Ovary (tissue), 10 donors: Measurements from ENCODE around the gene NCK2. TPM values are rescaled to one million over a fixed set of nuclear protein-coding genes. Genes with fewer than 3 reads are reported as not detected.

Experiments
- DNase-seq, 5 donors: peaks; one replicate each; pipeline ENCODE4 v3.0.0-alpha.2; 2019 to 2020
- H3K27ac ChIP-seq, 2 donors: fragments of 200-600 bp; one replicate each; pipeline versions ENCODE4 v1.5.1 to v1.8.0; 2019 to 2022
- H3K27me3 ChIP-seq: fragments of 200-600 bp; one replicate; pipeline ENCODE4 v1.8.0; 2022
- H3K36me3 ChIP-seq: fragments of 200-600 bp; sonication (generic); one replicate; pipeline ENCODE4 v1.5.1; 2019
- H3K4me1 ChIP-seq: one replicate; pipeline ENCODE4 v1.8.1; 2013; ENCODE audit warnings: mild to moderate bottlenecking, moderate library complexity; ENCODE audit not compliant: insufficient read depth
- H3K4me3 ChIP-seq: fragments of 200-600 bp; sonication (generic); one replicate; pipeline ENCODE4 v1.5.1; 2017
- H3K9me3 ChIP-seq, 2 donors: fragments of 200-600 bp in 1 of 2; sonication (generic) in 1 of 2; one replicate each; pipeline versions ENCODE4 v1.5.1 to v1.8.1; 2013 to 2019; ENCODE audit warnings: mild to moderate bottlenecking in 1 of 2, moderate library complexity in 1 of 2
- CTCF ChIP-seq, 3 donors: fragments of 450-650 bp in 2 of 3; fragments of 200-600 bp in 1 of 3; IDR thresholded peaks; one replicate each; pipeline versions ENCODE4 v1.5.1 to v1.8.0; 2016 to 2022; ENCODE audit warnings: antibody characterized with exemption in 3 of 3, mild to moderate bottlenecking in 1 of 3
- EP300 ChIP-seq: sonication (generic); formaldehyde crosslinking; IDR thresholded peaks from one replicate; pipeline ENCODE4 v1.6.1; 2017; ENCODE audit warnings: antibody characterized with exemption
- POLR2A ChIP-seq: fragments of 450-650 bp; IDR thresholded peaks from one replicate; pipeline ENCODE4 v1.6.1; 2017; ENCODE audit warnings: antibody characterized with exemption, mild to moderate bottlenecking, moderate library complexity
- WGBS, 3 donors: extraction: QIAGEN DNeasy Blood & Tissue Kit in 1 of 3; methylation state at CpG; one replicate each; pipeline versions ENCODE4 v1.1.5 to v1.1.7; 2013 to 2017; 5-methylcytosine and 5-hydroxymethylcytosine counted together
- intact Hi-C, 4 donors: fragments of 100-400 bp; cut with DNase I; formaldehyde crosslinking; loops; one replicate each; pipeline versions ENCODE4 v1.11.0 to v1.15.1; 2022 to 2023
- long read RNA-seq, 3 donors: library from polyadenylated mRNA in 2 of 3; unstranded in 2 of 3; transcript quantifications; one replicate each; pipeline ENCODE4 v2.0.0 and lab custom pipeline, GENCODE V29; 2021 to 2026
- polyA plus RNA-seq, 2 donors: library from polyadenylated mRNA; stranded (reverse); fragments of 200-250 nt in 1 of 2; fragments of 350-450 nt in 1 of 2; fragmentation: Illumina TruSeq in 1 of 2; extraction: RNeasy Lipid Tissue Mini Kit (QIAGEN cat#74804) in 1 of 2; gene quantifications; one replicate each; pipeline ENCODE4 v1.2.3, GENCODE V29; 2013 to 2014
- total RNA-seq, 7 donors: library from RNA; depleted of rRNA in 2 of 7; stranded (reverse); fragments of >200 nt in 2 of 7; fragmentation: NEBNext Ultra II Directional in 3 of 7; extraction: Animal tissue kit (Norgen Biotek cat#: 25700) in 3 of 7; gene quantifications; one replicate each; pipeline versions ENCODE4 v1.1.0 to v1.2.4, GENCODE V29; 2016 to 2023
- donor health status: DM: no; HTN: no; CAD: no; lungs with moderate emphysema.
- donor health status: DM: no; HTN: no; CAD: no.
- donor health status: Bipolar disorder and iron deficiency.
- donor health status: DM: yes; HTN: yes; CAD: no.
- donor health status: DM: no; HTN: no; CAD: no.
- donor health status: DM: yes; HTN: yes; CAD: no.

Gene NCK2
- total RNA-seq (10 to 100 TPM; 16.7 to 42.9 (median 31.2) TPM), polyA plus RNA-seq (10 to 100 TPM; 22.3 to 38.7 TPM)
- long read RNA-seq, donor 1, partial matches to known transcripts, result 23 of 26 reads
- long read RNA-seq, donor 1, other reads (novel, unspliced or antisense), result 2 of 26 reads
- long read RNA-seq, donor 2, transcript NCK2-201 (5 exons, 2,683 nt), result major isoform, 10 of 31 reads
- long read RNA-seq, donor 2, partial matches to known transcripts, result 19 of 31 reads
- long read RNA-seq, donor 2, other reads (novel, unspliced or antisense), result 0 of 31 reads
- long read RNA-seq, donor 3, transcript NCK2-205 (4 exons, 1,795 nt), result minor isoform, 17 of 172 reads
- long read RNA-seq, donor 3, transcript NCK2-201 (5 exons, 2,683 nt), result major isoform, 111 of 172 reads
- long read RNA-seq, donor 3, partial matches to known transcripts, result 15 of 172 reads
- long read RNA-seq, donor 3, other reads (novel, unspliced or antisense), result 29 of 172 reads

- no peak for TF ChIP-seq CTCF (IDR thresholded peaks at IDR 0.05)
- TF ChIP-seq EP300, result no peak
- TF ChIP-seq POLR2A, result no peak
- 0 to 1% (median 1%) methylated on average over 45 to 119 of the region's 119 CpGs for WGBS, 3 donors
- peak within 1 kb of the TSS; percentile 84 to 88 for H3K27ac ChIP-seq
- H3K36me3 ChIP-seq, result no peaks in the 10 kb centered on the region
- peaks cover 26% of the 10 kb centered on the region for H3K4me1 ChIP-seq
- peak; percentile 17 to 65 (median 48) for DNase-seq
- H3K27me3 ChIP-seq, result no peaks in the 10 kb centered on the region
- intact Hi-C loops, result loop anchor here in 1 of 4 donors (10.0 kb wide), 2 partner anchors 140 to 450 kb away; partner anchors contain the start of gene UXS1
- no peaks in the 10 kb centered on the region for H3K9me3 ChIP-seq
- H3K4me3 ChIP-seq, result peak within 1 kb of the TSS; percentile 88
Measured at GRCh38 chr2:105744909-105745853, at the start of gene NCK2. Gene NCK2, plus strand, starts transcription at chr2:105744912. Its CDS starts 110,152 bp downstream, at chr2:105855064.

GRCh38 chr2:105697781-105698449, 46.8 kb upstream of the NCK2 start:
- Histone ChIP-seq H3K9me3 (no peaks in the 10 kb centered on the region), H3K27me3 (no peaks in the 10 kb centered on the region), H3K4me1 (peaks cover 8% of the 10 kb centered on the region), H3K27ac (no peak overlapping the region), H3K4me3 (no peak overlapping the region), H3K36me3 (no peaks in the 10 kb centered on the region)
- WGBS, 3 donors, result 4 to 14% (median 9%) methylated on average over 10 of the region's 10 CpGs
- intact Hi-C loops, result loop anchor here in 1 of 4 donors (2.0 kb wide), 1 partner anchor 45 kb away; no protein-coding TSS in a partner anchor
- TF ChIP-seq POLR2A (no peak), EP300 (no peak), CTCF (IDR thresholded peaks at IDR 0.05) (no peak)
- DNase-seq, result peak in 2 of 5 donors; percentile 37 to 62

GRCh38 chr2:105698820-105699219, 45.9 kb upstream of the NCK2 start:
- Histone ChIP-seq H3K27ac (no peak overlapping the region), H3K4me3 (no peak overlapping the region), H3K9me3 (no peaks in the 10 kb centered on the region), H3K27me3 (no peaks in the 10 kb centered on the region), H3K36me3 (no peaks in the 10 kb centered on the region), H3K4me1 (peaks cover 8% of the 10 kb centered on the region)
- intact Hi-C loops, result no loop called here
- 89 to 94% (median 93%) methylated on average over 2 of the region's 2 CpGs for WGBS, 3 donors
- DNase-seq, result no peak
- TF ChIP-seq EP300 (no peak), POLR2A (no peak), CTCF (IDR thresholded peaks at IDR 0.05) (no peak)

- Histone ChIP-seq H3K9me3 (no peaks in the 10 kb centered on the region), H3K4me1 (peaks cover 8% of the 10 kb centered on the region), H3K36me3 (no peaks in the 10 kb centered on the region), H3K27me3 (no peaks in the 10 kb centered on the region), H3K27ac (no peak overlapping the region), H3K4me3 (no peak overlapping the region)
- intact Hi-C loops, result no loop called here
- no peak for DNase-seq
- TF ChIP-seq CTCF (IDR thresholded peaks at IDR 0.05) (no peak), EP300 (no peak), POLR2A (no peak)
- WGBS, 3 donors, result 61 to 72% (median 64%) methylated on average over 3 of the region's 3 CpGs
Measured at GRCh38 chr2:105701042-105701441, 43.7 kb upstream of the NCK2 start.
